ENCODE measurements around the gene PTGR2. TPM values are rescaled to one million over a fixed set of nuclear protein-coding genes. Genes with fewer than 3 reads are reported as not detected.

The PTGR2 gene
- total RNA-seq (2021) (16.0 and 17.3 TPM in 2 replicates), Bru-seq, nascent RNA (percentile 71 among the genes with signal in this experiment), BruChase-seq, experiment 1, labeled RNA remaining after a 2-hour chase (percentile 83 among the genes with signal in this experiment), BruChase-seq, experiment 2, labeled RNA remaining after a 6-hour chase (percentile 88 among the genes with signal in this experiment)
- long read RNA-seq, transcript PTGR2-204 (10 exons, 2,543 nt) = major isoform, 10 of 32 reads
- long read RNA-seq, transcript PTGR2-205 (10 exons, 3,851 nt) = minor isoform, 6 of 32 reads
- long read RNA-seq, partial matches to known transcripts = 0 of 32 reads
- long read RNA-seq, other reads (novel, unspliced or antisense) = 13 of 32 reads

DNA sequence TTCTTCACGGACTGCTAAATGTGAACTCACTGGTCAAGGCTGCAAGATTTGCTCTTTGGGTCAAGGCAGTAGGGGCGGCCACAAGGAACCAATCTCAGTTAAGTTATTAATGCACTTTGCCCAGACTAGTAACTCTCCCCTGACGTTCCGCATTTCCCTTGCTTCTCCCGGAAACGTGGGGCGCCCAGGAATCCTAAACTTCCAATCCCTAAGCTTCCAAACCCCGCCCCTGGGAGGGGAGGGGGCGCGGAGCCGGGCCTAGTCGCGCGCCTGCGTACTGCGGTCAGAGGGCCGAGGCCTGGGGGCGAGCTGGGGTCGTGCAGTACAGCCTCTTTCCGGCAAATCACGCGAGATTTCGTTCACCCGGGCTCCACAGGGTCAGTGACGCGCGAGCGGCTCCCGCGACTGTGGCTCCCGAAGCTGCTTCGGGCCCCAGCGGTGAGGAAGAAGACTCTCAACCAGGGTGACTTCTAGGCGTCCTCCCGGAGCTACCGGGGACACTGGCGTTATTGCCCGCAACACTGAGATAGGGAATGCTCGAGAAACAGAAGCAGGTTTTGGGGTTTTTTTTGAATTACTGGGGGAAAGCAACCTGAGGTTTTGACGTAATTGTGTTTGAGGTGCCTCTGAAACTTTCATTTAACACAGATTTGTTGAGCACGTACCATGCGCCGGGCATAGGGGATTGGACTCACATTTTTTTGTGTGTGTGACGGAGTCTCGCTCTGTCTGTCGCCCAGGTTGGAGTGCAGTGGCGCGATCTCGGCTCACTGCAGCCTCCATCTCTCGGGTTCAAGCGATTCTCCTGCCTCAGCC lies at the start of gene PTGR2:
TSS of gene PTGR2 (plus strand) at position 265 of the 816 bp plus-strand sequence. CDS start 7,032 bp downstream, outside the sequence.
- intact Hi-C loops (cut with micrococcal nuclease; ENCODE audit: unreplicated experiment) = no loop called here
- BruUV-seq (replicated peaks) = TSS peak; percentile 89
- peak within 1 kb of the TSS; percentile 69 for H3K4me3 ChIP-seq (ENCODE audit: low read depth, low read length, poor library complexity, severe bottlenecking)
- TF ChIP-seq, protein P1, sequence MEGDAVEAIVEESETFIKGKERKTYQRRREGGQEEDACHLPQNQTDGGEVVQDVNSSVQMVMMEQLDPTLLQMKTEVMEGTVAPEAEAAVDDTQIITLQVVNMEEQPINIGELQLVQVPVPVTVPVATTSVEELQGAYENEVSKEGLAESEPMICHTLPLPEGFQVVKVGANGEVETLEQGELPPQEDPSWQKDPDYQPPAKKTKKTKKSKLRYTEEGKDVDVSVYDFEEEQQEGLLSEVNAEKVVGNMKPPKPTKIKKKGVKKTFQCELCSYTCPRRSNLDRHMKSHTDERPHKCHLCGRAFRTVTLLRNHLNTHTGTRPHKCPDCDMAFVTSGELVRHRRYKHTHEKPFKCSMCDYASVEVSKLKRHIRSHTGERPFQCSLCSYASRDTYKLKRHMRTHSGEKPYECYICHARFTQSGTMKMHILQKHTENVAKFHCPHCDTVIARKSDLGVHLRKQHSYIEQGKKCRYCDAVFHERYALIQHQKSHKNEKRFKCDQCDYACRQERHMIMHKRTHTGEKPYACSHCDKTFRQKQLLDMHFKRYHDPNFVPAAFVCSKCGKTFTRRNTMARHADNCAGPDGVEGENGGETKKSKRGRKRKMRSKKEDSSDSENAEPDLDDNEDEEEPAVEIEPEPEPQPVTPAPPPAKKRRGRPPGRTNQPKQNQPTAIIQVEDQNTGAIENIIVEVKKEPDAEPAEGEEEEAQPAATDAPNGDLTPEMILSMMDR (conservative IDR thresholded peaks at IDR 0.05; ENCODE audit: low read depth, low read length) = no peak
- TF ChIP-seq EZH2 (IDR thresholded peaks at IDR 0.05; ENCODE audit: borderline replicate concordance, low read depth, low read length, poor library complexity, severe bottlenecking) = no peak
- H3K9me3 ChIP-seq (ENCODE audit: low read depth, low read length, poor library complexity, severe bottlenecking) = no peaks in the 10 kb centered on the region
- ChIA-PET POLR2A (ENCODE audit: low non-redundant PET) (interaction anchor here (0.5 to 0.6 kb wide), 4 partner anchors 17 to 100 kb away, joined by 3 to 9 read pairs (median 4); no protein-coding TSS in a partner anchor), CTCF (interaction anchor here (0.6 kb wide), 2 partner anchors 10 to 186 kb away, joined by 5 to 6 read pairs; no protein-coding TSS in a partner anchor)
- H3K27me3 ChIP-seq (replicated peaks; ENCODE audit: insufficient read depth, low read depth, low read length, poor library complexity) = no peaks in the 10 kb centered on the region
- DNase-seq (ENCODE audit: low spot score) = peak; percentile 98
- H3K4me1 ChIP-seq (ENCODE audit: insufficient read depth, low read length, poor library complexity, severe bottlenecking) = peaks cover 6% of the 10 kb centered on the region
- H3K27ac ChIP-seq (ENCODE audit: low read depth, low read length, poor library complexity, severe bottlenecking) = peak within 1 kb of the TSS; percentile 91
- H3K36me3 ChIP-seq (ENCODE audit: insufficient read depth, low read length, poor library complexity, severe bottlenecking) = no peaks in the 10 kb centered on the region

DNA sequence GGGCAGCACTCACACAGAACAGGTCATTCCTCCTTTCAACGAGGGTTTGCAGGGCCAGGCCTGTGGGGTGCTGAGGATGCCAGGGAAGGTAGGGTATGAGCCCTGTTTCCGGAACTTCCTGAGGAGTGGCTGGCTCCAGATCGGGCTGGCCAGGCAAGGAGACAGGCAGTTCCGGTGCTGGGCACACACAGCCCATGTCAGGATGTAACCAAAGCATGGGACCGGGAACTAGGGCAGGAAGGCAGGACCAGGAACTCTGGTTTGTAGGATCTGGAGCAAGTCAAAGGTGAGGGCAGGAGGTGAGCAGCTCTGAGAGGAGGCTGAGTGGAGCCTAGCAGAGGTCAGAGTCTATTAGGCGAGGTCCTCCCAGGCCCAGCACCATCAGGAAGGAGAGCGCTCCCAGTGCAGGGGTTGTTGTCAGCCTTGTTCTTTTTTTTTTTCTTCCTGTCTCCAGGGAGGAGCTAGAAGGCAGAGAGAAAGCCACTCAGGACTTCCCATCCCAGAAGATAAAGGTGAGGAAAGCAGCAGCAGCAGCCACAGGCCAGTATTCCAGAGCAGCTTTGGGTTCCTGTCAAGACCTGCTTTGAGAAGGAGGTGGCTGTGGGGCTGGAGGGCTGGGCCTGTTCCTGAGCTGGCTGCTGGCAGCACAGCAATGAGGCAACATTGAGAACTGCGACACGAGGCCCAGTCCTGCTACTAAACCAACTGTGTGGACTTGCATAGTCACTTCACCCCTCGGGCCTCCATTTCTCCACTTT lies 49.0 kb upstream of the PTGR2 start:
- TF ChIP-seq, protein P1 (conservative IDR thresholded peaks at IDR 0.05; ENCODE audit: low read depth, low read length) = no peak
- no peak for TF ChIP-seq EZH2 (IDR thresholded peaks at IDR 0.05; ENCODE audit: borderline replicate concordance, low read depth, low read length, poor library complexity, severe bottlenecking)
- H3K36me3 ChIP-seq (ENCODE audit: insufficient read depth, low read length, poor library complexity, severe bottlenecking) = no peaks in the 10 kb centered on the region
- no peak for DNase-seq (ENCODE audit: low spot score)
- no peak overlapping the region for H3K27ac ChIP-seq (ENCODE audit: low read depth, low read length, poor library complexity, severe bottlenecking)
- BruUV-seq (replicated peaks) = no TSS peak
- H3K4me3 ChIP-seq (ENCODE audit: low read depth, low read length, poor library complexity, severe bottlenecking) = no peak overlapping the region
- POLR2A ChIA-PET (ENCODE audit: low non-redundant PET) = no interaction called here
- H3K27me3 ChIP-seq (replicated peaks; ENCODE audit: insufficient read depth, low read depth, low read length, poor library complexity) = no peaks in the 10 kb centered on the region
- no peaks in the 10 kb centered on the region for H3K9me3 ChIP-seq (ENCODE audit: low read depth, low read length, poor library complexity, severe bottlenecking)
- CTCF ChIA-PET = no interaction called here
- intact Hi-C loops (cut with micrococcal nuclease; ENCODE audit: unreplicated experiment) = no loop called here
- no peaks in the 10 kb centered on the region for H3K4me1 ChIP-seq (ENCODE audit: insufficient read depth, low read length, poor library complexity, severe bottlenecking)

DNA sequence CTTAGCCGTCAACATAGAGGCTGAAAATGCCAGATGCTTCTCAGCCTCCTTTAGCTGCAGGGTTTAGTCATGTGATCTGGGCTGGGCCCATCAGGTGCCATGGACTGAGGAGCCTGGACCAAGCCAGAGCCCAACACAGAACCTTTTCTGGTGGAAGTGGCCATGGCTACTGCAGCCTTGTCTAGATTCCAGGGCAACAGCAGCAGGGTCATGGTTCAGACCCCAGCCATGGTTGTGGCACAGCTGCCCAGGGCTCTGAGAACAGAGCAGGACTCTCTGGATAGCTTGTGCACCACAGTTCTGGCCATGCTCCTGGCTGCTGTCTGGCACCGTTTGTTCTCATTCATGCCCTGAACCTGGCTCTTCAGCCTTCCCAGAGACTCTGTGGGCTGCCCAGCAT lies 47.0 kb upstream of the PTGR2 start:
- BruUV-seq (replicated peaks) = no TSS peak
- Histone ChIP-seq H3K27ac (ENCODE audit: low read depth, low read length, poor library complexity, severe bottlenecking) (no peak overlapping the region), H3K9me3 (ENCODE audit: low read depth, low read length, poor library complexity, severe bottlenecking) (no peaks in the 10 kb centered on the region), H3K36me3 (ENCODE audit: insufficient read depth, low read length, poor library complexity, severe bottlenecking) (no peaks in the 10 kb centered on the region), H3K4me1 (ENCODE audit: insufficient read depth, low read length, poor library complexity, severe bottlenecking) (no peaks in the 10 kb centered on the region), H3K27me3 (replicated peaks; ENCODE audit: insufficient read depth, low read depth, low read length, poor library complexity) (no peaks in the 10 kb centered on the region), H3K4me3 (ENCODE audit: low read depth, low read length, poor library complexity, severe bottlenecking) (no peak overlapping the region)
- no peak for DNase-seq (ENCODE audit: low spot score)
- intact Hi-C loops (cut with micrococcal nuclease; ENCODE audit: unreplicated experiment) = no loop called here
- POLR2A ChIA-PET (ENCODE audit: low non-redundant PET) = no interaction called here
- TF ChIP-seq, protein P1 (conservative IDR thresholded peaks at IDR 0.05; ENCODE audit: low read depth, low read length) = no peak
- no peak for TF ChIP-seq EZH2 (IDR thresholded peaks at IDR 0.05; ENCODE audit: borderline replicate concordance, low read depth, low read length, poor library complexity, severe bottlenecking)
- CTCF ChIA-PET = no interaction called here
